Large intestine (tissue), 3 donors: ENCODE data around the gene KLF6. TPM values are rescaled to one million over a fixed set of nuclear protein-coding genes. Genes with fewer than 3 reads are reported as not detected.

Experiments
- DNase-seq, 2 donors: peaks; one replicate each; pipeline versions ENCODE4 v3.0.0 to v3.0.0-alpha.2; 2013
- H3K27ac ChIP-seq: one replicate; pipeline ENCODE4 v1.5.1; 2013; ENCODE audit warnings: low read length
- H3K27me3 ChIP-seq: 2 replicates; pipeline ENCODE4 v1.6.1; 2013; ENCODE audit warnings: low read length; ENCODE audit not compliant: control insufficient read depth, insufficient read depth
- H3K36me3 ChIP-seq: 2 replicates; pipeline ENCODE4 v1.6.1; 2013; ENCODE audit warnings: low read length; ENCODE audit not compliant: control insufficient read depth, insufficient read depth
- H3K4me1 ChIP-seq: one replicate; pipeline ENCODE4 v1.6.1; 2013; ENCODE audit warnings: low read length; ENCODE audit not compliant: control insufficient read depth, insufficient read depth
- H3K4me3 ChIP-seq: one replicate; pipeline ENCODE4 v1.5.1; 2013; ENCODE audit warnings: low read length
- H3K9me3 ChIP-seq: one replicate; pipeline ENCODE4 v1.6.1; 2013; ENCODE audit warnings: mild to moderate bottlenecking, low read depth, low read length, moderate library complexity; ENCODE audit not compliant: control insufficient read depth
- WGBS: methylation state at CpG from one replicate; pipeline ENCODE4 v1.1.5; 2013; ENCODE audit warnings: low lambda C conversion rate; ENCODE audit not compliant: insufficient coverage; 5-methylcytosine and 5-hydroxymethylcytosine counted together
- polyA plus RNA-seq: library from polyadenylated mRNA; unstranded; fragments of 120-200 nt; gene quantifications from one replicate; pipeline ENCODE4 v1.2.1, GENCODE V29; 2013

Gene KLF6
- polyA plus RNA-seq, 1 donor, result 116 TPM

DNA sequence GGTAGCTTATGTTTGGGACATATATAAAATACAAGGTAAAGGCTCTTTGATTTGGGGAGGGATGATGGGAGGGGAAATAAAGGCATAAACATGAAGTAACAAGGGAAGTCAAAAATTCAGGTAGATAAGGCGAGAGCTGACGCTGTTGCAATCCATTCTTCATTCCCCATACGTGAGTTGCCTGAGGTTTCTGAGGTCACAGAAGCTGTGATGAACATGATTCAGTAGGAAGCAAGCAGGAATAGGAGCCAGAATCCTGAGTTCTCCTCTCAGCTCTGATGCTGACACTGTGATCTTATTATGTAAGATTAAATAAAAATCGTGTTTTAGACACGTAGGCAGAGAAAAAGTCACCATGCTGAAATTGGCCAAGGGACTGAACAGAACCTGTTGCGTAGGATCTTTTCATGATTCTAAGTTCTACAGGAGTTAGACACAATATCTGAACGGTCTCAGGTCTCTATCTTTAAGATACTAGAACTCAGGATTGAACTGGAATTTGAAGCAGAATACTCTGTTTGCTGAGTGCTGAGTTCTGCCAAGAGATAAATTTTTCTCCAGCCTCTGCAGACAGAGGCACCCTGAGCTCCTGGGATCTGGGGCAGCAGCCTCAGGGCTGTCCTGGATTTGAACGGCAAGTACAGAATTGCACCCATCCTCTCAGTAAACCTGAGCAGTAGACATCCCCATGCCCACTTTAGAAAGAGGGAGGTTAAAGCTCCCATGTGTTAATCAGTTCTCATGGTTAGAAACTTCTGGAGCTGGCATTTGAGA, 21.0 kb downstream of the KLF6 start:
- H3K4me1 ChIP-seq, result no peaks in the 10 kb centered on the region
- no peaks in the 10 kb centered on the region for H3K27me3 ChIP-seq
- H3K36me3 ChIP-seq, result no peaks in the 10 kb centered on the region
- no peak for DNase-seq
- H3K9me3 ChIP-seq, result no peaks in the 10 kb centered on the region
- H3K27ac ChIP-seq, result no peak overlapping the region
- no peak overlapping the region for H3K4me3 ChIP-seq
- WGBS, result no CpG with 5 or more reads among the region's 8 CpGs

DNA sequence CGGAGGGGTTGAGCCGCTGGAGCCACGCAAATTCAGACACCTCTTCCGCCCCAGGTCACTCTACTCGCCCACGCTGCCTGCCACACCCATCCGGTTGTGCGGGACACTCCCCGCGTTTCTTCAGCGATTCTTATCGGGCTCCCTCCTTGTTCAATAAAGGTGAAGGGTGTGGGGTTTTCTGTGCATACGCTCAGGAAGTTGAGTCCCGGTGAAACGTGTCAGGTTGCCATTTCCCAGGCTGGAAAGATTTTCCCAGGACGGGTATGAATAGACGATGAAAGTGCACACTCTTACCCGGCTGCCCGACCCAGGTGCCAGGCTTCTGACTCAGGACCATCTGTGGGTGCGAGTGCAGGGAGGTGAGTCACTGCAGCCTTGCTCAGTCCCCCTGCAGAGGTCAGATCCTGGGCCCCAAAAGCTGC, 22.0 kb downstream of the KLF6 start:
- 87% methylated on average over 3 of the region's 20 CpGs for WGBS
- Histone ChIP-seq H3K27ac (no peak overlapping the region), H3K27me3 (no peaks in the 10 kb centered on the region), H3K36me3 (no peaks in the 10 kb centered on the region), H3K9me3 (no peaks in the 10 kb centered on the region), H3K4me1 (no peaks in the 10 kb centered on the region), H3K4me3 (no peak overlapping the region)
- no peak for DNase-seq

DNA sequence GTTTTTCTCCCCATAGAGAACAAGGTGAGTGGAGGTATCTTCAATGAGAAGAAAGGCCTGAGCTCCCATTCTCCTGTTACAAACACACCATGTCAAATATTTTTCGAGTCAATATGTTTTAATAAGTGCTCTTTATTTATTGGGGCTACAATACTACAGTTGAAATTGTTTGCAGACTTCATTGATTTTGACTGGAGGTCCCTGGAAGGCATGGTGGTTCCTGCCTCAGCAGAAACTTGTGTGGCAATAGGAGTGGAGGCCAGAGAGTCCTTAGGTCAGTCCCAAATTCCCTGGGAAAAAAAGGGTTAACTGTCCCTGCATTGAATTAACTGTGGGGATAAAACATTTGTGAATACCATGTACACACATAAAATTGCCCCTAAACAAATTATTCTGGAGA, 22.7 kb downstream of the KLF6 start:
- H3K4me1 ChIP-seq, result no peaks in the 10 kb centered on the region
- WGBS, result no CpG with 5 or more reads among the region's 1 CpG
- H3K27me3 ChIP-seq, result no peaks in the 10 kb centered on the region
- H3K4me3 ChIP-seq, result no peak overlapping the region
- no peak overlapping the region for H3K27ac ChIP-seq
- H3K36me3 ChIP-seq, result no peaks in the 10 kb centered on the region
- no peak for DNase-seq
- no peaks in the 10 kb centered on the region for H3K9me3 ChIP-seq

DNA sequence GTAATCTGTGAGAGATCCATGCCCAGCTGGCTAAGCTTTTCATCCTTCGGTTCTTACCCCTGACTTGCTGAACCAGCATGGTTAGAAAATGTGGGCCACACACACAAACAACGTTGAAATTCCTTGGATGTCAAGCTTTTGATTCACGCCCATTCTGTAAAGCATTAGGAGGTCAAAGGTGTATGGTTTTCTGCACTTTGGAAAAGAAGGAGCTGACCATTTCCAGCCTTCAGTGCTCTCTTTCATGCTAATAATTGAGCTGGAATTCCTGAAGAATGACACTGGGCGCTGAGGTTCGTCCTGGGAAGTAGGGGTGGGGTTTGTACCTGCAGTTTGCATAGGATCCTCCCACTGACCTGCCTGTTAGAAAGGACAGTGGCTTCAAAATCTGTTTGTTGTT, 23.1 kb downstream of the KLF6 start:
- Histone ChIP-seq H3K27ac (no peak overlapping the region), H3K4me3 (no peak overlapping the region), H3K4me1 (no peaks in the 10 kb centered on the region), H3K36me3 (no peaks in the 10 kb centered on the region), H3K9me3 (no peaks in the 10 kb centered on the region), H3K27me3 (no peaks in the 10 kb centered on the region)
- no peak for DNase-seq
- WGBS, result no CpG with 5 or more reads among the region's 5 CpGs

DNA sequence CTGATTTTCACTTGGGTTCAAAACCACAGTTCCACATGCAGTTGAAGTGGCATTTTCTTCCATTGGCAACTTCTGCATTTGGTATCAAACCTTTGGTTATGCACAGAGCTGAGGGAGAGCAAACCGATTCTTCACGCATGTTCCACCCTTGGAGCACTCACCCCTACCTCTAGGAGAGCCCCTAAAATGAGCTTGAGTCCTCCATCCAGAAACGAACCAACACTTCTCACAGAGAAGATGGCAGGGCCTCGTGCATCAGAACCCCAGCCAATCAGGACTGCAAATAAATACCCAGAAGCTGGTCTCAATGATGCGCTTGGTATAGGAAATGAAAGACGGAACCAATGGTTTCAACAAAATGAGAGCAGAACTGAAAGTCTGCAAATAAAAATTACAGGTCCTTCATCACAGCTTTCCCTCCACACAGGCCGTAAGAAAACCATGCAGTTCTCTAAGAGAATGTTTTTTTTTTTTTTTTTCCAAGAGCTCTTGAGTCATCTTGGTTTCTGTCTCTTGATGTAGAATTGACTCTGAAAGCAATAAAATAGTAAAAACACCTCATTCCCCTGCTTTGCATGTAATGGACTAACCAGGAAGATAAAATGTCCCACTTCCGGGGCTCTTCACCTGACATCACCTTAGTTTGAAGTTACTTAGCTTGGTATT, 23.9 kb downstream of the KLF6 start:
- WGBS, result 86% methylated on average over 4 of the region's 8 CpGs
- H3K4me1 ChIP-seq, result no peaks in the 10 kb centered on the region
- no peaks in the 10 kb centered on the region for H3K36me3 ChIP-seq
- DNase-seq, result peak in 1 of 2 donors; percentile 29
- H3K4me3 ChIP-seq, result no peak overlapping the region
- no peaks in the 10 kb centered on the region for H3K27me3 ChIP-seq
- H3K27ac ChIP-seq, result no peak overlapping the region
- H3K9me3 ChIP-seq, result no peaks in the 10 kb centered on the region

DNA sequence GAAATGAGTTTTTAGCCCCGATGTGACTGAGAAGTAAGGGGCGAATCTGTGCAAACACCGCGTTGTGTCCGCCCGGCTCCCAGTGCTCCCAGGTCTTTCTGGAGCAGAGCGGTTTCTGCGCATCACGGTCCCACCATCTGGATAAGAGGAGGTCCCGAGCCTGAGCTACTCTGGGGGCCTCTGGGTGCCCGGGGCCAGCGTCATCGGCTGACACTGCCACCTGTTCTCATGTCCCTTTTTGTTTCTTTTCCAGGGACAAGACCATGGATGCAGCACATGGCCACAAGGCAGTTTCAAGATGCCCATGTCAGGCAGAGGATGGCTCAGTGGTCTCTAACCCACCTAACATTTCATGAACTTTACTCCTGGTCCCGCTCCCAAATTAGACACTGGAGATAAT, 24.9 kb downstream of the KLF6 start:
- Histone ChIP-seq H3K4me1 (no peaks in the 10 kb centered on the region), H3K36me3 (no peaks in the 10 kb centered on the region), H3K4me3 (no peak overlapping the region), H3K27ac (no peak overlapping the region), H3K27me3 (no peaks in the 10 kb centered on the region), H3K9me3 (no peaks in the 10 kb centered on the region)
- DNase-seq, result no peak
- no CpG with 5 or more reads among the region's 14 CpGs for WGBS

DNA sequence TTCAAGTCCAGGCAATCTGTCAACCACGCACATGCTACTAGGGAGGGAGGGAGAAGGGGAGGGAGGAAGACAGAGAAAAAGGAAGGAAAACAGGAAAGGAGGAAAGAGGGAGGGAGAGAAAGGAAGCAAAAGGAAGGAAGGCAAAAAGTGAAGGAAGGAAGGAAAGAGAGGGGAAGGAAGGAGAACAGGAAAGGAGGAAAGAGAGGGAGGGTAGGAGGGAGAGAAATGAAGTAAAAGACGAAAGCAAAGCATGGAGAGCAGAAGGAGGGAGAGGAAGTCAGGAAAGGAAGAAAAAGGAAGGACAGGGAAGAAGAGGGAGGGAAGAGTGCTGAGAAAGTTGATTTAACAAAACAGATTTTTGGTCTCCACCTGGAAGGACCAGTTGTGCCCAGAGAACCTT, 25.6 kb downstream of the KLF6 start:
- WGBS, result 97% methylated on average over 2 of the region's 2 CpGs
- no peaks in the 10 kb centered on the region for H3K4me1 ChIP-seq
- no peaks in the 10 kb centered on the region for H3K9me3 ChIP-seq
- H3K27ac ChIP-seq, result no peak overlapping the region
- no peak overlapping the region for H3K4me3 ChIP-seq
- no peaks in the 10 kb centered on the region for H3K36me3 ChIP-seq
- no peaks in the 10 kb centered on the region for H3K27me3 ChIP-seq
- DNase-seq, result no peak

DNA sequence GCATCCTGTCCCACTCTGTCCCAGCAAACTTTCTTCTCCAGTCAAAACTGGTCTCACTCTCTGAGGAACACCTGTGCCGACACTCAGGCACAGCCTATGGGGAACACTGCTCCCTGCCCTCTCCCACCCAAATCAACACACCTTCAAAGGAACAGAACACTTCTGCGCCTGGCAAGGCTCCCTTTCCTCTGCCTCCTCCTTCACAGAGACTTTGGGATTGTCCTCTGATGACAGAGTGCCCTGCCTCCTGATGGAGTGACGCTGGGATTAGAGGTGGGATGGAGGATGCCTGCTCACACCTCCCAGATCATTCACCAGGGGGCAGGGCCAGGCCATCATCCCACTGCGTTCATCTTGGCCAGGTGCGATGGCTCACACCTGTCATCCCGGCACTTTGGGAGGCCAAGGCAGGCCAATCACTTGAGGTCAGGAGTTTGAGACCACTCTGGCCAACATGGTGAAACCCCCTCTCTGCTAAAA, 26.5 kb downstream of the KLF6 start:
- H3K27ac ChIP-seq, result no peak overlapping the region
- H3K4me3 ChIP-seq, result no peak overlapping the region
- no peaks in the 10 kb centered on the region for H3K27me3 ChIP-seq
- no peak for DNase-seq
- no CpG with 5 or more reads among the region's 6 CpGs for WGBS
- no peaks in the 10 kb centered on the region for H3K4me1 ChIP-seq
- no peaks in the 10 kb centered on the region for H3K9me3 ChIP-seq
- no peaks in the 10 kb centered on the region for H3K36me3 ChIP-seq

DNA sequence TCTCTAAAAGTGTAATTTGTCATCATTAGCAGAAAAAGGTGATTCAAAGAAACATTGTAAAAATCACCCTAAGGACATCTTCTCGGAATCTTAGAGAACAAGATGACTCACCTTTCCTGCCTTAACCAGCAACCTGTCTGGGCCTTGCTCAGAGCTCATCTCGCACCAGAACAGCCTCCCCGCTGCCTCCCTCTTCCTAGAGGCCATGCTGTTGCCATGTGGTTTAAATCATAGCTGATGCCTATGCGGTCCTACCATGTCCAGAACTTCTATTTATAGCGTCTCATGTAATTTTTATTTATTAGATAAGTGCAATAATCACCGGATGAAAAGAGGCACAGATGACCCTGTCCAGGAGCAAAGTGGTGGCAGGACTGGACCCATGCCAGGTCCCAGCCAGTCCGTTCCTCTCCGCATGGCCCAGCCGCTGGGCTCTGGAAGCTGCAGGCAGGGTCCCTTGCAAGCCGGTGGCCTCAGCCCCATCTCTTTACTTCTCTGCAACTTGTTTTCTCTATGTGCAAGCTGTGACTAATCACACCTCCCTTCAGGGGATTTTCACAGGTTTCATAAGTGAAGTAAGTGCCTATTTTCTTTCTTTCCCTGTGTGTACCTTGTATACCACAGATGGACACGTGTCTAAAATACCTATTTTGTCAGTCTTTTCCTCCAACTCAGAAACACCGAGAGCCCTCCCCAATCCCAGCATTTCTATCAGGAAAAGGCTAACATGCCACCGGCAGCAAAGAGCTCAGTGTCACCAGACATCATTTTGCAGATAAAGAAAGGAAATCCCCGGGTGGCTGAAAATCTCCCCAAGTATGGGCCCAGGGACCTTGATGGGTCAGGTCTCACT, 27.1 kb downstream of the KLF6 start:
- H3K36me3 ChIP-seq, result no peaks in the 10 kb centered on the region
- DNase-seq, result no peak
- WGBS, result 100% methylated on average over 3 of the region's 14 CpGs
- H3K4me1 ChIP-seq, result no peaks in the 10 kb centered on the region
- H3K27ac ChIP-seq, result no peak overlapping the region
- no peaks in the 10 kb centered on the region for H3K27me3 ChIP-seq
- no peaks in the 10 kb centered on the region for H3K9me3 ChIP-seq
- no peak overlapping the region for H3K4me3 ChIP-seq

DNA sequence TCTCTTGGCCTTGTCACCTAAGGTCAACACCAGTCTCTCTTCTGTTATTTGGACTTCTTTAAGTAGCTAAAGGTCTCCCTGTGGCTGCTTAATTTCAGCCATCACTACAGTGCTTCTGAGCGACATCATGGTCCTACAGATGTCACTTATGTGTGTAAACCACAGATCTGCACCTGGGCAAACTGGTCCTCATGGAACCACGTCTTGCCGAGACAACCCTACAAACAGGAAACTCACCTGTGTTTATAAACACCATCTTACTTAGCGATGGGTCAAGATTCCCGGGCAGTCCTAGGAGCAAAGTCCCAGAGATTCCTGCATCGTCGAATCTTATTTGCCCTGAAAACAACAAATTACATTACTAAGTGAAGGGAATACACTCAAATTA, 27.8 kb downstream of the KLF6 start:
- Histone ChIP-seq H3K4me1 (no peaks in the 10 kb centered on the region), H3K9me3 (no peaks in the 10 kb centered on the region), H3K27me3 (no peaks in the 10 kb centered on the region), H3K36me3 (no peaks in the 10 kb centered on the region), H3K4me3 (no peak overlapping the region), H3K27ac (no peak overlapping the region)
- DNase-seq, result no peak
- 100% methylated on average over 2 of the region's 7 CpGs for WGBS
